ENCODE data around the gene RAP1GAP2. TPM values are rescaled to one million over a fixed set of nuclear protein-coding genes. Genes with fewer than 3 reads are reported as not detected.

Gene RAP1GAP2
- total and polyA plus RNA-seq, 5 donors: 29.7 to 62.1 (median 43.7) TPM

- 74% methylated on average over 10 of the region's 10 CpGs for WGBS
- intact Hi-C loops (cut with DNase I): loop anchor here in 1 of 4 donors (10.0 kb wide), 1 partner anchor 57 kb away; no protein-coding TSS in a partner anchor
- Histone ChIP-seq H3K27me3 (ENCODE audit: control insufficient read depth, insufficient read depth) (no peaks in the 10 kb centered on the region), H3K4me1 (ENCODE audit: control insufficient read depth, insufficient read depth, low read length) (peaks cover 1% of the 10 kb centered on the region), H3K9me3 (ENCODE audit: control insufficient read depth, low read length) (no peaks in the 10 kb centered on the region), H3K4me3 (ENCODE audit: low read length) (no peak overlapping the region), H3K27ac (ENCODE audit: low read length) (no peak overlapping the region)
- no peak for DNase-seq
- ATAC-seq: no peak
Measured at GRCh38 chr17:2911755-2912111, 115.5 kb downstream of the RAP1GAP2 start.

- Histone ChIP-seq H3K27me3 (ENCODE audit: control insufficient read depth, insufficient read depth) (no peaks in the 10 kb centered on the region), H3K4me3 (ENCODE audit: low read length) (no peak overlapping the region), H3K9me3 (ENCODE audit: control insufficient read depth, low read length) (no peaks in the 10 kb centered on the region), H3K4me1 (ENCODE audit: control insufficient read depth, insufficient read depth, low read length) (peaks cover 2% of the 10 kb centered on the region), H3K27ac (ENCODE audit: low read length) (no peak overlapping the region)
- no peak for ATAC-seq
- intact Hi-C loops (cut with DNase I): loop anchor here in 1 of 4 donors (10.0 kb wide), 1 partner anchor 58 kb away; no protein-coding TSS in a partner anchor
- no peak for DNase-seq
Measured at GRCh38 chr17:2912754-2913153, 116.5 kb downstream of the RAP1GAP2 start.

- no peaks in the 10 kb centered on the region for H3K9me3 ChIP-seq (ENCODE audit: control insufficient read depth, low read length)
- H3K4me1 ChIP-seq (ENCODE audit: control insufficient read depth, insufficient read depth, low read length): peaks cover 2% of the 10 kb centered on the region
- H3K27ac ChIP-seq (ENCODE audit: low read length): peak overlapping the region; percentile 60
- peak in 1 of 3 donors; percentile 44 for DNase-seq
- intact Hi-C loops (cut with DNase I): loop anchor here in 1 of 4 donors (10.0 kb wide), 1 partner anchor 62 kb away; no protein-coding TSS in a partner anchor
- H3K4me3 ChIP-seq (ENCODE audit: low read length): no peak overlapping the region
- WGBS: 70% methylated on average over 11 of the region's 11 CpGs
- peak; percentile 66 to 85 for ATAC-seq
- H3K27me3 ChIP-seq (ENCODE audit: control insufficient read depth, insufficient read depth): no peaks in the 10 kb centered on the region
Measured at GRCh38 chr17:2916461-2916860, 120.2 kb downstream of the RAP1GAP2 start.

- ATAC-seq (no peak), DNase-seq (no peak)
- Histone ChIP-seq H3K4me3 (ENCODE audit: low read length) (no peak overlapping the region), H3K27me3 (ENCODE audit: control insufficient read depth, insufficient read depth) (no peaks in the 10 kb centered on the region), H3K4me1 (ENCODE audit: control insufficient read depth, insufficient read depth, low read length) (peaks cover 4% of the 10 kb centered on the region), H3K9me3 (ENCODE audit: control insufficient read depth, low read length) (no peaks in the 10 kb centered on the region), H3K27ac (ENCODE audit: low read length) (no peak overlapping the region)
- intact Hi-C loops (cut with DNase I): no loop called here
- 81% methylated on average over 18 of the region's 18 CpGs for WGBS
Measured at GRCh38 chr17:2921443-2921842, 125.2 kb downstream of the RAP1GAP2 start.

GRCh38 chr17:2924211-2924610, 128.0 kb downstream of the RAP1GAP2 start:
- Histone ChIP-seq H3K27me3 (ENCODE audit: control insufficient read depth, insufficient read depth) (no peaks in the 10 kb centered on the region), H3K4me3 (ENCODE audit: low read length) (no peak overlapping the region), H3K9me3 (ENCODE audit: control insufficient read depth, low read length) (no peaks in the 10 kb centered on the region), H3K4me1 (ENCODE audit: control insufficient read depth, insufficient read depth, low read length) (peaks cover 2% of the 10 kb centered on the region), H3K27ac (ENCODE audit: low read length) (no peak overlapping the region)
- 23% methylated on average over 10 of the region's 10 CpGs for WGBS
- ATAC-seq (peak in 1 of 2 donors; percentile 40), DNase-seq (peak in 1 of 3 donors; percentile 25)
- intact Hi-C loops (cut with DNase I): no loop called here

GRCh38 chr17:2925011-2925410, 128.8 kb downstream of the RAP1GAP2 start:
- Histone ChIP-seq H3K27me3 (ENCODE audit: control insufficient read depth, insufficient read depth) (no peaks in the 10 kb centered on the region), H3K27ac (ENCODE audit: low read length) (no peak overlapping the region), H3K4me1 (ENCODE audit: control insufficient read depth, insufficient read depth, low read length) (peaks cover 2% of the 10 kb centered on the region), H3K9me3 (ENCODE audit: control insufficient read depth, low read length) (no peaks in the 10 kb centered on the region), H3K4me3 (ENCODE audit: low read length) (no peak overlapping the region)
- 90% methylated on average over 8 of the region's 8 CpGs for WGBS
- DNase-seq (no peak), ATAC-seq (no peak)
- intact Hi-C loops (cut with DNase I): no loop called here

GRCh38 chr17:2926019-2926650, 129.9 kb downstream of the RAP1GAP2 start:
- Histone ChIP-seq H3K9me3 (ENCODE audit: control insufficient read depth, low read length) (no peaks in the 10 kb centered on the region), H3K4me3 (ENCODE audit: low read length) (no peak overlapping the region), H3K4me1 (ENCODE audit: control insufficient read depth, insufficient read depth, low read length) (peaks cover 2% of the 10 kb centered on the region), H3K27me3 (ENCODE audit: control insufficient read depth, insufficient read depth) (no peaks in the 10 kb centered on the region), H3K27ac (ENCODE audit: low read length) (no peak overlapping the region)
- intact Hi-C loops (cut with DNase I): no loop called here
- DNase-seq (no peak), ATAC-seq (peak in 1 of 2 donors; percentile 22)
- WGBS: 61% methylated on average over 14 of the region's 14 CpGs

GRCh38 chr17:2928294-2928890, 132.2 kb downstream of the RAP1GAP2 start:
- intact Hi-C loops (cut with DNase I): no loop called here
- ATAC-seq (no peak), DNase-seq (no peak)
- no peaks in the 10 kb centered on the region for H3K27me3 ChIP-seq (ENCODE audit: control insufficient read depth, insufficient read depth)
- H3K27ac ChIP-seq (ENCODE audit: low read length): no peak overlapping the region
- peaks cover 2% of the 10 kb centered on the region for H3K4me1 ChIP-seq (ENCODE audit: control insufficient read depth, insufficient read depth, low read length)
- WGBS: 81% methylated on average over 22 of the region's 22 CpGs
- no peaks in the 10 kb centered on the region for H3K9me3 ChIP-seq (ENCODE audit: control insufficient read depth, low read length)
- H3K4me3 ChIP-seq (ENCODE audit: low read length): no peak overlapping the region

GRCh38 chr17:2929881-2930533, 133.8 kb downstream of the RAP1GAP2 start:
- ATAC-seq: peak; percentile 61 to 64
- Histone ChIP-seq H3K27me3 (ENCODE audit: control insufficient read depth, insufficient read depth) (no peaks in the 10 kb centered on the region), H3K27ac (ENCODE audit: low read length) (no peak overlapping the region), H3K4me1 (ENCODE audit: control insufficient read depth, insufficient read depth, low read length) (no peaks in the 10 kb centered on the region), H3K9me3 (ENCODE audit: control insufficient read depth, low read length) (no peaks in the 10 kb centered on the region), H3K4me3 (ENCODE audit: low read length) (no peak overlapping the region)
- intact Hi-C loops (cut with DNase I): loop anchor here in 2 of 4 donors (5.0 to 10.0 kb wide), 2 partner anchors 75 to 78 kb away; no protein-coding TSS in a partner anchor
- WGBS: 61% methylated on average over 15 of the region's 15 CpGs
- peak in 1 of 3 donors; percentile 20 for DNase-seq

GRCh38 chr17:2931876-2932275, 135.6 kb downstream of the RAP1GAP2 start:
- 80% methylated on average over 10 of the region's 10 CpGs for WGBS
- intact Hi-C loops (cut with DNase I): loop anchor here in 2 of 4 donors (5.0 to 10.0 kb wide), 2 partner anchors 77 to 80 kb away; no protein-coding TSS in a partner anchor
- Histone ChIP-seq H3K27me3 (ENCODE audit: control insufficient read depth, insufficient read depth) (no peaks in the 10 kb centered on the region), H3K27ac (ENCODE audit: low read length) (no peak overlapping the region), H3K4me1 (ENCODE audit: control insufficient read depth, insufficient read depth, low read length) (no peaks in the 10 kb centered on the region), H3K9me3 (ENCODE audit: control insufficient read depth, low read length) (no peaks in the 10 kb centered on the region), H3K4me3 (ENCODE audit: low read length) (no peak overlapping the region)
- DNase-seq: no peak
- no peak for ATAC-seq

GRCh38 chr17:2932946-2933345, 136.7 kb downstream of the RAP1GAP2 start:
- Histone ChIP-seq H3K9me3 (ENCODE audit: control insufficient read depth, low read length) (no peaks in the 10 kb centered on the region), H3K4me3 (ENCODE audit: low read length) (no peak overlapping the region), H3K27me3 (ENCODE audit: control insufficient read depth, insufficient read depth) (no peaks in the 10 kb centered on the region), H3K4me1 (ENCODE audit: control insufficient read depth, insufficient read depth, low read length) (peaks cover 2% of the 10 kb centered on the region), H3K27ac (ENCODE audit: low read length) (no peak overlapping the region)
- DNase-seq (no peak), ATAC-seq (no peak)
- WGBS: 62% methylated on average over 12 of the region's 12 CpGs
- intact Hi-C loops (cut with DNase I): loop anchor here in 2 of 4 donors (5.0 to 10.0 kb wide), 2 partner anchors 78 to 81 kb away; no protein-coding TSS in a partner anchor
